H1 (cell line): ENCODE measurements around the gene MXRA7. TPM values are rescaled to one million over a fixed set of nuclear protein-coding genes. Genes with fewer than 3 reads are reported as not detected.
A peak's percentile ranks its signal among the peaks of the same experiment; 100 is the strongest.

Source experiments
- CTCF ChIA-PET: fragments of 300-600 bp; sonication (Branson Sonifier 250); formaldehyde crosslinking; loops from one replicate; lab custom pipeline; 2021; ENCODE audit not compliant: partially characterized antibody; lab: Charles Lee
- POLR2A ChIA-PET: fragments of 300-600 bp; sonication (Branson Sonifier 250); formaldehyde crosslinking; loops from one replicate; lab custom pipeline; 2021; ENCODE audit warnings: inconsistent platforms; ENCODE audit not compliant: partially characterized antibody; lab: Charles Lee
- DNase-seq, 2 experiments: peaks; one replicate each; pipeline versions ENCODE4 v3.0.0 to v3.0.0-alpha.2; 2010 to 2022; ENCODE audit warnings: low spot score in 2 of 2, low read depth in 1 of 2, mixed read lengths in 1 of 2
- FAIRE-seq: peaks from 2 replicates; lab custom pipeline; 2011; peaks lifted over from hg19 to GRCh38; lab: Jason Lieb, UNC
- H2AFZ ChIP-seq: 2 replicates; pipeline ENCODE4 v1.8.1; 2012; ENCODE audit warnings: low read length, inconsistent platforms
- H2AK5ac ChIP-seq: 2 replicates; pipeline ENCODE4 v1.6.1; 2013; ENCODE audit warnings: low read depth, low read length
- H2BK120ac ChIP-seq: replicated peaks from 2 replicates; pipeline ENCODE3; 2013; ENCODE audit warnings: low read depth, low read length, inconsistent platforms
- H2BK12ac ChIP-seq: 2 replicates; pipeline ENCODE4 v1.6.1; 2013; ENCODE audit warnings: low read depth, low read length
- H2BK15ac ChIP-seq: 2 replicates; pipeline ENCODE4 v1.6.1; 2013; ENCODE audit warnings: low read length
- H2BK20ac ChIP-seq: 2 replicates; pipeline ENCODE4 v1.6.1; 2013; ENCODE audit warnings: low read length
- H2BK5ac ChIP-seq: 2 replicates; pipeline ENCODE4 v1.6.1; 2013; ENCODE audit warnings: low read depth, low read length
- H3K14ac ChIP-seq: 2 replicates; pipeline ENCODE4 v1.6.1; 2013; ENCODE audit warnings: inconsistent platforms; ENCODE audit not compliant: insufficient read length
- H3K18ac ChIP-seq: 2 replicates; pipeline ENCODE4 v1.6.1; 2013; ENCODE audit warnings: low read length; ENCODE audit errors: extremely low read depth
- H3K23ac ChIP-seq: 2 replicates; pipeline ENCODE4 v1.6.1; 2013; ENCODE audit warnings: inconsistent platforms; ENCODE audit not compliant: insufficient read length
- H3K23me2 ChIP-seq: 2 replicates; pipeline ENCODE4 v1.6.1; 2013; ENCODE audit warnings: low read depth, low read length
- H3K27ac ChIP-seq: 2 replicates; pipeline ENCODE4 v1.6.1; 2011; ENCODE audit warnings: low read depth, low read length, inconsistent platforms
- H3K27me3 ChIP-seq, 4 experiments: replicated peaks in 1 of 4; 1 replicate in 1 of 4; 2 replicates in 3 of 4; pipeline versions ENCODE4 v1.6.1 to v1.8.1; 2011 to 2013; ENCODE audit warnings: low read length in 3 of 4, mild to moderate bottlenecking in 3 of 4, inconsistent platforms in 2 of 4, mixed read lengths in 2 of 4, moderate library complexity in 1 of 4; ENCODE audit not compliant: control insufficient read depth in 3 of 4, insufficient read depth in 3 of 4; ENCODE audit errors: extremely low read depth in 1 of 4
- H3K36me3 ChIP-seq, 4 experiments: 2 replicates each; pipeline versions ENCODE4 v1.6.1 to v1.8.1; 2011 to 2013; ENCODE audit warnings: mild to moderate bottlenecking in 4 of 4, low read length in 3 of 4, moderate library complexity in 2 of 4, control low read depth in 1 of 4, inconsistent platforms in 1 of 4; ENCODE audit not compliant: insufficient read depth in 4 of 4, control insufficient read depth in 2 of 4
- H3K4ac ChIP-seq: replicated peaks from 2 replicates; pipeline ENCODE3; 2013; ENCODE audit warnings: low read length, low read depth, mixed read lengths, inconsistent platforms; ENCODE audit not compliant: insufficient read length
- H3K4me1 ChIP-seq, 4 experiments: replicated peaks in 1 of 4; 1 replicate in 1 of 4; 2 replicates in 3 of 4; pipeline versions ENCODE4 v1.6.1 to v1.8.1; 2011 to 2013; ENCODE audit warnings: low read length in 3 of 4, inconsistent platforms in 2 of 4, mixed read lengths in 1 of 4; ENCODE audit not compliant: insufficient read depth in 4 of 4, control insufficient read depth in 3 of 4
- H3K4me2 ChIP-seq, 2 experiments: 2 replicates each; pipeline versions ENCODE4 v1.6.1 to v1.8.1; 2011 to 2013; ENCODE audit warnings: low read depth in 2 of 2, low read length in 2 of 2, control low read depth in 1 of 2, inconsistent platforms in 1 of 2, mild to moderate bottlenecking in 1 of 2; ENCODE audit not compliant: insufficient read depth in 1 of 2
- H3K4me3 ChIP-seq, 4 experiments: fragments of 200-600, 300-600 bp in 1 of 4; sonication (generic), shearing (Covaris generic), sonication (Bioruptor Twin) in 1 of 4; 2 replicates each; pipeline versions ENCODE4 v1.5.1 to v1.8.1; 2011 to 2016; ENCODE audit warnings: low read length in 4 of 4, low read depth in 3 of 4, control low read depth in 2 of 4, inconsistent platforms in 2 of 4, mild to moderate bottlenecking in 2 of 4, mixed read lengths in 1 of 4, moderate library complexity in 1 of 4; ENCODE audit not compliant: insufficient read depth in 2 of 4; ENCODE audit errors: extremely low read depth in 1 of 4
- H3K56ac ChIP-seq: replicated peaks from 2 replicates; pipeline ENCODE3; 2013; ENCODE audit warnings: low read depth, mild to moderate bottlenecking, mixed read lengths, low read length, inconsistent platforms; ENCODE audit not compliant: insufficient read length
- H3K79me1 ChIP-seq: 2 replicates; pipeline ENCODE4 v1.6.1; 2013; ENCODE audit warnings: low read depth, low read length, control low read depth
- H3K79me2 ChIP-seq, 2 experiments: 2 replicates each; pipeline versions ENCODE4 v1.6.1 to v1.8.1; 2012 to 2013; ENCODE audit warnings: low read length in 2 of 2, mild to moderate bottlenecking in 2 of 2, inconsistent platforms in 1 of 2; ENCODE audit not compliant: insufficient read depth in 2 of 2, control insufficient read depth in 1 of 2
- H3K9ac ChIP-seq, 4 experiments: replicated peaks in 1 of 4; 1 replicate in 1 of 4; 2 replicates in 3 of 4; pipeline versions ENCODE4 v1.6.1 to v1.8.1; 2011 to 2013; ENCODE audit warnings: low read depth in 3 of 4, low read length in 3 of 4, control low read depth in 2 of 4, mild to moderate bottlenecking in 2 of 4, moderate library complexity in 2 of 4, inconsistent platforms in 1 of 4; ENCODE audit errors: extremely low read depth in 1 of 4
- H3K9me3 ChIP-seq, 2 experiments: 2 replicates each; pipeline versions ENCODE4 v1.6.1 to v1.8.1; 2012 to 2013; ENCODE audit warnings: mild to moderate bottlenecking in 2 of 2, moderate library complexity in 2 of 2, control low read depth in 1 of 2, inconsistent platforms in 1 of 2, low read depth in 1 of 2, low read length in 1 of 2, mixed read lengths in 1 of 2; ENCODE audit not compliant: insufficient read depth in 2 of 2
- H4K20me1 ChIP-seq, 2 experiments: replicated peaks in 1 of 2; 2 replicates each; pipeline versions ENCODE3 to v1.8.1; 2011 to 2013; ENCODE audit warnings: inconsistent platforms in 2 of 2, low read length in 2 of 2, mild to moderate bottlenecking in 1 of 2; ENCODE audit not compliant: insufficient read depth in 2 of 2, control insufficient read depth in 1 of 2
- H4K5ac ChIP-seq: 2 replicates; pipeline ENCODE4 v1.6.1; 2013; ENCODE audit warnings: low read length, low read depth, mixed read lengths, inconsistent platforms; ENCODE audit not compliant: insufficient read length
- H4K8ac ChIP-seq: 2 replicates; pipeline ENCODE4 v1.8.0; 2013; ENCODE audit warnings: mild to moderate bottlenecking, moderate library complexity, low read length, inconsistent platforms; ENCODE audit not compliant: insufficient read depth; ENCODE audit errors: extremely low read depth
- H4K91ac ChIP-seq: replicated peaks from 2 replicates; pipeline ENCODE3; 2013; ENCODE audit warnings: low read length, mixed read lengths, inconsistent platforms; ENCODE audit not compliant: insufficient read length
- CBX8 ChIP-seq: fragments of 300-800, 300-1000 bp; sonication (generic); IDR thresholded peaks from 2 replicates; pipeline ENCODE4 v1.7.1; 2016; ENCODE audit warnings: low read depth, low read length, borderline replicate concordance
- GTF2F1 ChIP-seq: IDR thresholded peaks from 2 replicates; pipeline ENCODE4 v1.6.1; 2012; ENCODE audit warnings: low read depth, low read length, improper control_type of control experiment, borderline replicate concordance
- YY1 ChIP-seq: IDR thresholded peaks from 2 replicates; pipeline ENCODE4 v1.6.1; 2011; ENCODE audit warnings: low read depth, mild to moderate bottlenecking, low read length
- WGBS, 2 experiments: shearing (Covaris generic) in 1 of 2; methylation state at CpG; one replicate each; pipeline versions ENCODE4 v1.1.6 to v1.1.7; 2013 to 2015; ENCODE audit warnings: low lambda C conversion rate in 2 of 2, mixed read lengths in 2 of 2, inconsistent platforms in 1 of 2, low coverage in 1 of 2, missing lambda C conversion rate in 1 of 2; ENCODE audit not compliant: insufficient replicate concordance in 2 of 2, insufficient coverage in 1 of 2, insufficient read length in 1 of 2; ENCODE audit errors: extremely low coverage in 1 of 2, missing lambda C conversion rate in 1 of 2; 5-methylcytosine and 5-hydroxymethylcytosine counted together
- polyA plus RNA-seq, 7 experiments: library from polyadenylated mRNA; depleted of rRNA in 3 of 7; stranded (reverse) in 5 of 7; unstranded in 2 of 7; fragments of >200 nt in 5 of 7; fragments of 200-250 nt in 2 of 7; gene quantifications; 1 replicate in 5 of 7; 2 replicates in 1 of 7; 4 replicates in 1 of 7; pipeline versions ENCODE4 v1.2.1 to v1.2.3, GENCODE V29; 2011 to 2013; ENCODE audit warnings: missing spikeins in 2 of 7, mixed read lengths in 2 of 7
- total RNA-seq: library from RNA; stranded (reverse); fragmentation: NEBNext Ultra II Directional; extraction: Animal tissue kit (Norgen Biotek cat#: 25700); gene quantifications from 2 replicates; pipeline ENCODE4 v1.2.1, GENCODE V29; 2021

The MXRA7 gene
- total and polyA plus RNA-seq, 2 of the 8 experiments (the other 6 are each of a cell fraction or from before 2014, with no cell fraction given), result 17.8 to 26.6 TPM

- Histone ChIP-seq H3K36me3 (no peaks in the 10 kb centered on the region), H2BK12ac (0 out of 2 replicates have a peak overlapping the region, but pooled peaks have one; percentile 27), H3K23me2 (no peaks in the 10 kb centered on the region), H3K4me1 (peaks cover 0 to 28% (median 14%) of the 10 kb centered on the region in 4 experiments; a peak in 6 of 7 replicates), H3K27ac (no peak overlapping the region), H2BK15ac (no peak overlapping the region), H3K56ac (no peak overlapping the region), H3K9ac (no peak overlapping the region), H2BK5ac (no peak overlapping the region), H2BK120ac (no peak overlapping the region), H4K20me1 (peaks cover 0 to 2% of the 10 kb centered on the region in 2 experiments), H3K79me1 (no peaks in the 10 kb centered on the region), H3K79me2 (no peaks in the 10 kb centered on the region), H3K4me3 (no peak overlapping the region), H3K23ac (no peak overlapping the region), H4K8ac (no peak overlapping the region), H3K27me3 (no peaks in the 10 kb centered on the region), H4K5ac (no peak overlapping the region), H3K4ac (no peak overlapping the region), H3K14ac (no peak overlapping the region), H2AK5ac (no peak overlapping the region), H2BK20ac (no peak overlapping the region), H4K91ac (no peak overlapping the region), H2AFZ (no peak overlapping the region), H3K9me3 (no peaks in the 10 kb centered on the region), H3K18ac (no peak overlapping the region), H3K4me2 (no peak overlapping the region)
- FAIRE-seq (no peak), DNase-seq (no peak)
- WGBS, 2 experiments, result 95% methylated on average over 11 of the region's 12 CpGs; no CpG with 5 or more reads in 1 of the 2 experiments
- ChIA-PET POLR2A (interaction anchor here (0.9 to 1.1 kb wide), 2 partner anchors 14 to 22 kb away, joined by 3 read pairs; no protein-coding TSS in a partner anchor), CTCF (interaction anchor here (0.6 to 13.1 kb wide), 10 partner anchors 12 to 1268 kb away, joined by 3 to 155 read pairs (median 4); partner anchors contain the start of genes AANAT, JMJD6, METTL23 and MXRA7)
- TF ChIP-seq YY1 (no peak), CBX8 (no peak), GTF2F1 (no peak)
These were observed 25.4 kb downstream of the MXRA7 start for GRCh38 chr17:76685366-76685765.
